OCI-LY7 (cell line): ENCODE data around the gene PRKAR2A.

ENCODE experiments used
- EZH2phosphoT487 ChIP-seq: fragments of 200-600 bp; sonication (generic); IDR thresholded peaks from 2 replicates; pipeline ENCODE4 v1.6.1; 2018; ENCODE audit warnings: low read depth, borderline replicate concordance, mild to moderate bottlenecking, mixed run types, antibody characterized with exemption, low read length, moderate library complexity, mixed read lengths
- TF ChIP-seq, protein P1 (sequence below): fragments of 200-600 bp; sonication (generic); conservative IDR thresholded peaks from 2 replicates; pipeline ENCODE4 v1.5.1; 2014; ENCODE audit warnings: mild to moderate bottlenecking, antibody characterized with exemption, low read length, moderate library complexity, mixed read lengths

DNA sequence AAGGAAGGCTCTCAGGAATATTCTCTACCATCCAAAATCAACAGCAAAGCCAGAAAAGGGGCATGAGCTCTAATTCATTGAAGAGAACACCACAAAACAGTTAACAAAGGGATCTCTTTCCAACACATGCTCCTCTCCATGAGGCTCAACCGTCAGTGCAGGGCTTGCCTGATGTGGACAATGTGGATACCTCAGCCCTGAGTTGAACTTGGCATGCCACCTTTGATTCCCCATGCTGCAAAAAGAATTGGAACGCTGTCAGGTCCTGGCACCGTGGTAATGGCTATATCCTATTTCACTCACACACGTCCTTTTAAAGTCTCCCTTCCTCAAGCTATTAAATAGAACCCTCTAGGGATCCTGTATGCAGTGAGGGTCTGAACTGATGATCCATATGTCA lies 100.0 kb downstream of the PRKAR2A start:
- TF ChIP-seq, protein P1, sequence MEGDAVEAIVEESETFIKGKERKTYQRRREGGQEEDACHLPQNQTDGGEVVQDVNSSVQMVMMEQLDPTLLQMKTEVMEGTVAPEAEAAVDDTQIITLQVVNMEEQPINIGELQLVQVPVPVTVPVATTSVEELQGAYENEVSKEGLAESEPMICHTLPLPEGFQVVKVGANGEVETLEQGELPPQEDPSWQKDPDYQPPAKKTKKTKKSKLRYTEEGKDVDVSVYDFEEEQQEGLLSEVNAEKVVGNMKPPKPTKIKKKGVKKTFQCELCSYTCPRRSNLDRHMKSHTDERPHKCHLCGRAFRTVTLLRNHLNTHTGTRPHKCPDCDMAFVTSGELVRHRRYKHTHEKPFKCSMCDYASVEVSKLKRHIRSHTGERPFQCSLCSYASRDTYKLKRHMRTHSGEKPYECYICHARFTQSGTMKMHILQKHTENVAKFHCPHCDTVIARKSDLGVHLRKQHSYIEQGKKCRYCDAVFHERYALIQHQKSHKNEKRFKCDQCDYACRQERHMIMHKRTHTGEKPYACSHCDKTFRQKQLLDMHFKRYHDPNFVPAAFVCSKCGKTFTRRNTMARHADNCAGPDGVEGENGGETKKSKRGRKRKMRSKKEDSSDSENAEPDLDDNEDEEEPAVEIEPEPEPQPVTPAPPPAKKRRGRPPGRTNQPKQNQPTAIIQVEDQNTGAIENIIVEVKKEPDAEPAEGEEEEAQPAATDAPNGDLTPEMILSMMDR = no peak
- TF ChIP-seq EZH2phosphoT487 = no peak
